Suprapubic skin (tissue), 4 donors: ENCODE data around the gene GALNT9. TPM values are rescaled to one million over a fixed set of nuclear protein-coding genes. Genes with fewer than 3 reads are reported as not detected.

Source experiments
- DNase-seq, 2 donors: peaks; one replicate each; pipeline ENCODE4 v3.0.0-alpha.2; 2019; ENCODE audit warnings: low spot score in 2 of 2
- H3K27ac ChIP-seq: fragments of 200-600 bp; sonication (generic); one replicate; pipeline ENCODE4 v1.5.1; 2019
- H3K27me3 ChIP-seq: fragments of 200-600 bp; sonication (generic); one replicate; pipeline ENCODE4 v1.5.1; 2019
- H3K36me3 ChIP-seq: fragments of 200-600 bp; sonication (generic); one replicate; pipeline ENCODE4 v1.5.1; 2019
- H3K4me1 ChIP-seq: fragments of 200-600 bp; sonication (generic); one replicate; pipeline ENCODE4 v1.5.1; 2019
- H3K4me3 ChIP-seq: fragments of 200-600 bp; sonication (generic); one replicate; pipeline ENCODE4 v1.5.1; 2019; ENCODE audit warnings: mild to moderate bottlenecking
- H3K9me3 ChIP-seq: fragments of 200-600 bp; sonication (generic); one replicate; pipeline ENCODE4 v1.5.1; 2019
- EP300 ChIP-seq: sonication (generic); formaldehyde crosslinking; IDR thresholded peaks from one replicate; pipeline ENCODE4 v1.6.1; 2017; ENCODE audit warnings: antibody characterized with exemption
- POLR2A ChIP-seq, 2 donors: fragments of 450-650 bp; IDR thresholded peaks; one replicate each; pipeline ENCODE4 v1.6.1; 2017; ENCODE audit warnings: antibody characterized with exemption in 2 of 2, mild to moderate bottlenecking in 2 of 2, moderate library complexity in 2 of 2
- POLR2AphosphoS5 ChIP-seq, 3 donors: sonication (generic); formaldehyde crosslinking; IDR thresholded peaks; one replicate each; pipeline ENCODE4 v1.6.1; 2017; ENCODE audit warnings: antibody characterized with exemption in 3 of 3
- WGBS: methylation state at CpG from one replicate; pipeline ENCODE4 v1.1.5; 2018; 5-methylcytosine and 5-hydroxymethylcytosine counted together
- total RNA-seq, 4 donors: library from RNA; depleted of rRNA; stranded (reverse); fragments of >200 nt; gene quantifications; one replicate each; pipeline ENCODE4 v1.1.0, GENCODE V29; 2016
- TF ChIP-seq, protein P1 (sequence below), 2 donors: fragments of 200-600 bp in 1 of 2; fragments of 450-650 bp in 1 of 2; sonication (generic) in 1 of 2; IDR thresholded peaks; one replicate each; pipeline ENCODE4 v1.5.1; 2016 to 2019; ENCODE audit warnings: antibody characterized with exemption in 2 of 2, mild to moderate bottlenecking in 1 of 2, moderate library complexity in 1 of 2

GALNT9 gene
- total RNA-seq, 4 donors from 2014 or later: not detected

GRCh38 chr12:132336451-132337413 lies 7.3 kb upstream of the GALNT9 start:
- WGBS: 85% methylated on average over 27 of the region's 41 CpGs
- DNase-seq: no peak
- no peak overlapping the region for H3K27ac ChIP-seq
- peaks cover 95% of the 10 kb centered on the region for H3K27me3 ChIP-seq
- no peak overlapping the region for H3K4me3 ChIP-seq
- TF ChIP-seq, protein P1, sequence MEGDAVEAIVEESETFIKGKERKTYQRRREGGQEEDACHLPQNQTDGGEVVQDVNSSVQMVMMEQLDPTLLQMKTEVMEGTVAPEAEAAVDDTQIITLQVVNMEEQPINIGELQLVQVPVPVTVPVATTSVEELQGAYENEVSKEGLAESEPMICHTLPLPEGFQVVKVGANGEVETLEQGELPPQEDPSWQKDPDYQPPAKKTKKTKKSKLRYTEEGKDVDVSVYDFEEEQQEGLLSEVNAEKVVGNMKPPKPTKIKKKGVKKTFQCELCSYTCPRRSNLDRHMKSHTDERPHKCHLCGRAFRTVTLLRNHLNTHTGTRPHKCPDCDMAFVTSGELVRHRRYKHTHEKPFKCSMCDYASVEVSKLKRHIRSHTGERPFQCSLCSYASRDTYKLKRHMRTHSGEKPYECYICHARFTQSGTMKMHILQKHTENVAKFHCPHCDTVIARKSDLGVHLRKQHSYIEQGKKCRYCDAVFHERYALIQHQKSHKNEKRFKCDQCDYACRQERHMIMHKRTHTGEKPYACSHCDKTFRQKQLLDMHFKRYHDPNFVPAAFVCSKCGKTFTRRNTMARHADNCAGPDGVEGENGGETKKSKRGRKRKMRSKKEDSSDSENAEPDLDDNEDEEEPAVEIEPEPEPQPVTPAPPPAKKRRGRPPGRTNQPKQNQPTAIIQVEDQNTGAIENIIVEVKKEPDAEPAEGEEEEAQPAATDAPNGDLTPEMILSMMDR (IDR thresholded peaks at IDR 0.05): no peak
- no peak for TF ChIP-seq POLR2A (IDR thresholded peaks at IDR 0.05)
- TF ChIP-seq EP300: no peak
- TF ChIP-seq POLR2AphosphoS5 (IDR thresholded peaks at IDR 0.05): no peak
- H3K36me3 ChIP-seq: no peaks in the 10 kb centered on the region
- H3K9me3 ChIP-seq: no peaks in the 10 kb centered on the region
- H3K4me1 ChIP-seq: no peaks in the 10 kb centered on the region

DNA sequence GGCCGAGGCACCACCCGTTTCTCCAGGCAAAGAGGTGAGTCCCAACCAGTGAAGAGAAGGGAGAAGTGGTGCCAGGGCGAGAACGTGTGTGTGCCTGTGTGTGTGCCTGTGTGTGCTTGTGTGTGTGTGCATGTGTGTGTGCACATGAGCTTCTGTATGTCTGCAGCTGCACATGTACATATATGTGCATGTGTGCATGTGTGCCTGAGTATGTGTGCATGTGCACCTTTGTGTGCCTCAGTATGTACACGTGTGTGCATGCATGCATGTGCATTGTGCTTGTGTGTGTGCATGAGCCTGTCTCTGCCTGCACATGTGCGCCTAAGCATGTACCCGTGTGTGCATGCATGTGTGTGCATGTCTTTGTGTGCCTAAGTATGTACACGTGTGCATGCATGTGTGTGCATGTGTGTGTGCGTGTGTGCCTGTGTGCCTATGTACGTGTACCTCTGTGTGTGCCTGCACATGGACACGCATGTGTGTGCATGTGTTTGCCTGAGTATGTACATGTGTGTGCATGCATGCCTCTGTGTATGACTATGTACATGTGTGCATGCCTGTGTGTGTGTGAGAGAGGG lies 5.9 kb upstream of the GALNT9 start:
- no peak for DNase-seq
- Histone ChIP-seq H3K9me3 (no peaks in the 10 kb centered on the region), H3K4me1 (no peaks in the 10 kb centered on the region), H3K36me3 (no peaks in the 10 kb centered on the region), H3K27ac (no peak overlapping the region), H3K4me3 (no peak overlapping the region), H3K27me3 (peaks cover 95% of the 10 kb centered on the region)
- WGBS: 81% methylated on average over 10 of the region's 11 CpGs
- TF ChIP-seq POLR2A (IDR thresholded peaks at IDR 0.05) (no peak), EP300 (no peak), POLR2AphosphoS5 (IDR thresholded peaks at IDR 0.05) (no peak)
- TF ChIP-seq, protein P1 (IDR thresholded peaks at IDR 0.05): no peak

GRCh38 chr12:132333766-132334165 lies 4.4 kb upstream of the GALNT9 start:
- TF ChIP-seq POLR2A (IDR thresholded peaks at IDR 0.05) (no peak), EP300 (no peak), POLR2AphosphoS5 (IDR thresholded peaks at IDR 0.05) (no peak)
- TF ChIP-seq, protein P1 (IDR thresholded peaks at IDR 0.05): no peak
- H3K4me1 ChIP-seq: peaks cover 9% of the 10 kb centered on the region
- peaks cover 96% of the 10 kb centered on the region for H3K27me3 ChIP-seq
- DNase-seq: no peak
- H3K27ac ChIP-seq: no peak overlapping the region
- H3K4me3 ChIP-seq: no peak overlapping the region
- WGBS: no CpG with 5 or more reads among the region's 26 CpGs
- H3K9me3 ChIP-seq: no peaks in the 10 kb centered on the region
- H3K36me3 ChIP-seq: no peaks in the 10 kb centered on the region

DNA sequence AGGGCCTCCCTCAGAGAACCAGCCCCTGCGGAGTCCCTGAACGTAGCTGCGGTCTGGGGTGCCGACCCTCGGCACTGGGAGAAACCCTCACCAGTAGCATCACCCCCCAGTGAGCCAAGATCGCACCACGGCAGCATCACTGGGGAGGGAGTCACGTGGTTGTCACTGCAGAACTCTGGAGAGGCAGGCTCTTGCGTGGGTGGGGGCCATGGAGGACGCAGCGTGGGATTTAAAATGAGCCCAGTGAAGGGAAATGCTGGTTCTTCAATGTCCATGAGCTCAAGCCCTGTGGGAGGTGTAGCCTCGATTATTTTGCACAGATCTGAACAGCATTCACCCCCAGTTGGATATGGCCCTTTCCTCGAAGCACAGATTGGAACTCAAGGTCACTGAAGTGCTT lies 3.9 kb upstream of the GALNT9 start:
- peaks cover 96% of the 10 kb centered on the region for H3K27me3 ChIP-seq
- WGBS: 74% methylated on average over 10 of the region's 13 CpGs

More for the DNA sequence above, 3.9 kb upstream of the GALNT9 start:
- Histone ChIP-seq H3K4me1 (peaks cover 14% of the 10 kb centered on the region), H3K9me3 (no peaks in the 10 kb centered on the region), H3K4me3 (no peak overlapping the region), H3K36me3 (no peaks in the 10 kb centered on the region), H3K27ac (no peak overlapping the region)
- DNase-seq: no peak
- TF ChIP-seq POLR2AphosphoS5 (IDR thresholded peaks at IDR 0.05): no peak
- TF ChIP-seq, protein P1 (IDR thresholded peaks at IDR 0.05): no peak
- no peak for TF ChIP-seq EP300
- TF ChIP-seq POLR2A (IDR thresholded peaks at IDR 0.05): no peak
